Endothelial cell of umbilical vein (primary cell): ENCODE measurements around the gene RASD1. TPM values are rescaled to one million over a fixed set of nuclear protein-coding genes. Genes with fewer than 3 reads are reported as not detected.

Source experiments
- BruUV-seq: library from RNA; stranded (reverse); fragments of 400-500 nt; replicated peaks from 2 replicates; lab custom pipeline; 2021; lab: Mats Ljungman, UMichigan
- CTCF ChIA-PET: fragments of 300-600, 350-600 bp; sonication (Branson Sonifier 250); formaldehyde crosslinking; loops from one replicate; lab custom pipeline; 2021; ENCODE audit warnings: antibody characterized with exemption, inconsistent platforms; lab: Charles Lee
- POLR2A ChIA-PET: fragments of 300-600, 350-600 bp; sonication (Branson Sonifier 250); formaldehyde crosslinking; loops from one replicate; lab custom pipeline; 2021; ENCODE audit warnings: antibody characterized with exemption, inconsistent platforms; lab: Charles Lee
- DNase-seq: peaks from one replicate; pipeline ENCODE4 v3.0.0-alpha.2; 2011; ENCODE audit warnings: low read depth, low spot score
- FAIRE-seq: peaks from 2 replicates; lab custom pipeline; 2011; peaks lifted over from hg19 to GRCh38; lab: Jason Lieb, UNC
- H2AFZ ChIP-seq: 2 replicates; pipeline ENCODE4 v1.6.0; 2012; ENCODE audit warnings: low read depth, low read length, control low read depth, inconsistent platforms
- H3K27ac ChIP-seq: 2 replicates; pipeline ENCODE4 v1.5.1; 2011; ENCODE audit warnings: low read depth, mild to moderate bottlenecking, control low read depth, low read length, moderate library complexity; ENCODE audit not compliant: insufficient read depth
- H3K27me3 ChIP-seq, 2 experiments: 2 replicates each; pipeline versions ENCODE4 v1.6.0 to v1.6.1; 2011; ENCODE audit warnings: low read length in 2 of 2, mixed read lengths in 1 of 2; ENCODE audit not compliant: control insufficient read depth in 2 of 2, insufficient read depth in 2 of 2
- H3K36me3 ChIP-seq, 2 experiments: 2 replicates in 1 of 2; 3 replicates in 1 of 2; pipeline ENCODE4 v1.5.1; 2011; ENCODE audit warnings: low read length in 2 of 2, mild to moderate bottlenecking in 1 of 2, moderate library complexity in 1 of 2; ENCODE audit not compliant: control insufficient read depth in 2 of 2, insufficient read depth in 2 of 2; ENCODE audit errors: extremely low read depth in 1 of 2
- H3K4me1 ChIP-seq: 3 replicates; pipeline ENCODE4 v1.5.1; 2011; ENCODE audit warnings: mild to moderate bottlenecking, low read length; ENCODE audit not compliant: control insufficient read depth, insufficient read depth; ENCODE audit errors: extremely low read depth
- H3K4me2 ChIP-seq: 2 replicates; pipeline ENCODE4 v1.6.1; 2011; ENCODE audit warnings: low read length, control low read depth, mixed read lengths; ENCODE audit not compliant: insufficient read depth
- H3K4me3 ChIP-seq, 3 experiments: fragments of 200-600 bp in 1 of 3; sonication (generic), shearing (Covaris generic) in 1 of 3; replicated peaks in 1 of 3; 2 replicates each; pipeline ENCODE4 v1.5.1; 2011 to 2016; ENCODE audit warnings: control low read depth in 3 of 3, low read length in 3 of 3, mild to moderate bottlenecking in 2 of 3, inconsistent platforms in 1 of 3, low read depth in 1 of 3, moderate library complexity in 1 of 3; ENCODE audit not compliant: insufficient read depth in 1 of 3
- H3K79me2 ChIP-seq: 2 replicates; pipeline ENCODE4 v1.6.0; 2012; ENCODE audit warnings: low read length, inconsistent platforms; ENCODE audit not compliant: control insufficient read depth, insufficient read depth
- H3K9ac ChIP-seq: replicated peaks from 2 replicates; pipeline ENCODE3; 2011; ENCODE audit warnings: low read length, control low read depth; ENCODE audit not compliant: insufficient read depth; ENCODE audit errors: extremely low read depth
- H3K9me1 ChIP-seq: replicated peaks from 3 replicates; pipeline ENCODE4 v1.6.0; 2011; ENCODE audit warnings: mild to moderate bottlenecking, low read length; ENCODE audit not compliant: control insufficient read depth, insufficient read depth; ENCODE audit errors: extremely low read depth
- H3K9me3 ChIP-seq: replicated peaks from 2 replicates; pipeline ENCODE4 v1.5.1; 2012; ENCODE audit warnings: low read length, inconsistent platforms; ENCODE audit not compliant: control insufficient read depth, insufficient read depth
- H4K20me1 ChIP-seq: replicated peaks from 2 replicates; pipeline ENCODE3; 2011; ENCODE audit warnings: mild to moderate bottlenecking, low read length; ENCODE audit not compliant: control insufficient read depth, insufficient read depth; ENCODE audit errors: extremely low read depth
- EZH2 ChIP-seq: IDR thresholded peaks from 2 replicates; pipeline ENCODE4 v1.6.1; 2012; ENCODE audit warnings: borderline replicate concordance, low read depth, mild to moderate bottlenecking, moderate library complexity, low read length, inconsistent platforms; ENCODE audit not compliant: severe bottlenecking
- FOS ChIP-seq: IDR thresholded peaks from 2 replicates; pipeline ENCODE4 v1.6.1; 2011; ENCODE audit warnings: mild to moderate bottlenecking, low read length, moderate library complexity, borderline replicate concordance; ENCODE audit not compliant: insufficient read depth
- GATA2 ChIP-seq: IDR thresholded peaks from 2 replicates; pipeline ENCODE4 v1.7.0; 2011; ENCODE audit warnings: low read depth, mild to moderate bottlenecking, moderate library complexity, mixed read lengths, low read length; ENCODE audit not compliant: insufficient read length, insufficient read depth
- JUN ChIP-seq: IDR thresholded peaks from 2 replicates; pipeline ENCODE4 v1.6.1; 2011; ENCODE audit warnings: borderline replicate concordance, low read depth; ENCODE audit not compliant: insufficient read length, insufficient read depth
- MYC ChIP-seq: IDR thresholded peaks from one replicate; pipeline ENCODE4 v1.6.1; 2011; ENCODE audit warnings: mild to moderate bottlenecking, low read depth, low read length
- POLR2A ChIP-seq: IDR thresholded peaks from 2 replicates; pipeline ENCODE4 v1.6.1; 2012; ENCODE audit warnings: low read depth, mild to moderate bottlenecking, control low read depth, low read length
- POLR2AphosphoS5 ChIP-seq: IDR thresholded peaks from 2 replicates; pipeline ENCODE4 v1.6.1; 2012; ENCODE audit warnings: low read depth, mild to moderate bottlenecking, control low read depth, low read length, moderate library complexity; ENCODE audit not compliant: insufficient read depth
- dilution Hi-C: fragments of 300-500 bp; cut with MboI; formaldehyde crosslinking; loops from one replicate; pipeline ENCODE4 v1.15.0; 2019; ENCODE audit warnings: low sequenced_read_pairs; ENCODE audit not compliant: extremely low pct_ligation_motif_present
- intact Hi-C: fragments of 100-400 bp; cut with micrococcal nuclease; formaldehyde crosslinking; loops from one replicate; pipeline ENCODE4 v1.10.0; 2022
- polyA plus RNA-seq, 4 experiments: library from polyadenylated mRNA; depleted of rRNA in 3 of 4; stranded (reverse) in 3 of 4; unstranded in 1 of 4; fragments of >200 nt; gene quantifications; 2 replicates each; pipeline versions ENCODE4 v1.2.1 to v1.2.3, GENCODE V29; 2011 to 2012; ENCODE audit warnings: missing spikeins in 1 of 4
- total RNA-seq: library from RNA; stranded (reverse); gene quantifications from 2 replicates; pipeline ENCODE4 v1.2.3, GENCODE V29; 2021
- TF ChIP-seq, protein P1 (sequence below), 2 donors: IDR thresholded peaks; 1 replicate in 1 of 2; 2 replicates in 1 of 2; pipeline ENCODE4 v1.5.1; 2011; ENCODE audit warnings: low read length in 2 of 2, mild to moderate bottlenecking in 2 of 2, moderate library complexity in 2 of 2, control low read depth in 1 of 2, inconsistent platforms in 1 of 2, low read depth in 1 of 2; ENCODE audit not compliant: insufficient read depth in 1 of 2; ENCODE audit errors: extremely low read depth in 1 of 2
- TF ChIP-seq, protein P2 (sequence below): IDR thresholded peaks from 2 replicates; pipeline ENCODE4 v1.6.1; 2011; ENCODE audit not compliant: insufficient read depth, insufficient read length

The RASD1 gene
- total and polyA plus RNA-seq, 2 donors (not counting 3 experiments of a cell fraction or from before 2014, with no cell fraction given) = 4.2 to 15.7 TPM

DNA sequence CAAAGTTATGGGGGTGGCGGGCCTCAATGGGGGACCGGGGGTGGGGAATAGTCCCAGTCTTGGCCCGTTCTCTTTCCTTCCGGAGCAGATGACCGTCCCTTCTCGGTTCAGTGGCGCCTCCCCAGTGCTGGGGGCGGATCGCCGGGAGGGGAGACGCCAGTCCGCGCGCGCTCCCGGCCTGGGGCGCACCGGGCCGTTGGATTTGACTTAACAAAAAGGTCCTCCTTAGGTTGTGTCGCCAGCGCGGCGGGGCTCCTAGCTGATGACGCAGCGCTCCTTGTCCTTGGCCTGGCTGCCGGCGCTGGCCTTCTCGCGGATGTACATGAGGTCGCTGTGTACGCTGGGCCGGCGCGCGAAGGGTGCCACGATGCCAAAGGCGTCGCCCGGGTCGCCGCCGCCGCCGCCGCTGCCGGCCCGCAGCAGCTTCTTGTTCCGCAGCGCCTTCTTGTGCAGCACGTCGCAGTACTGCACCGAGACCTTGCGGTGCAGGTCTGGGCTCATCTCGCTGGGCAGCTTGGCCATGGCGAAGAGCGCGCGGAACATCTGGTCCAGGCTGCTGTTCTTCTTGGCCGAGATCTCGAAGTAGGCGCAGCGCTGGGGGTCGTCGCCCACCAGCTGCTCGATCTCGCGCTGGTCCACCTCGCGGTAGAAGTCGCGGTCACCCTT, 1.2 kb downstream of the RASD1 start:
- FAIRE-seq = peak; percentile 43
- H3K4me2 ChIP-seq = peak overlapping the region; percentile 76

More for the DNA sequence above, 1.2 kb downstream of the RASD1 start:
- no peaks in the 10 kb centered on the region for H3K9me1 ChIP-seq
- peak overlapping the region; percentile 48 for H3K9ac ChIP-seq
- no peaks in the 10 kb centered on the region for H3K79me2 ChIP-seq
- H4K20me1 ChIP-seq = no peaks in the 10 kb centered on the region
- CTCF ChIA-PET = interaction anchor here (0.6 to 3.1 kb wide), 8 partner anchors 11 to 146 kb away, joined by 3 to 84 read pairs (median 24); no protein-coding TSS in a partner anchor
- H3K4me3 ChIP-seq = peak overlapping the region; percentile 15 to 53 (median 39)
- DNase-seq = peak; percentile 64
- POLR2A ChIA-PET = interaction anchor here (2.7 kb wide), 1 partner anchor 49 kb away, joined by 9 read pairs; no protein-coding TSS in a partner anchor
- dilution Hi-C loops (no loop called here), intact Hi-C loops (loop anchor here (1.0 to 10.0 kb wide), 3 partner anchors 19 to 420 kb away; partner anchors contain the start of gene MED9)
- BruUV-seq = TSS peak; percentile 36
- peaks cover 13% of the 10 kb centered on the region for H3K4me1 ChIP-seq
- H2AFZ ChIP-seq = peak overlapping the region; percentile 24
- H3K27ac ChIP-seq = no peak overlapping the region
- H3K36me3 ChIP-seq = peaks cover 5 to 8% of the 10 kb centered on the region in 2 experiments
- TF ChIP-seq JUN (no peak), FOS (no peak), POLR2AphosphoS5 (no peak), MYC (no peak), GATA2 (no peak), EZH2 (no peak), POLR2A (no peak)
- TF ChIP-seq, protein P1, sequence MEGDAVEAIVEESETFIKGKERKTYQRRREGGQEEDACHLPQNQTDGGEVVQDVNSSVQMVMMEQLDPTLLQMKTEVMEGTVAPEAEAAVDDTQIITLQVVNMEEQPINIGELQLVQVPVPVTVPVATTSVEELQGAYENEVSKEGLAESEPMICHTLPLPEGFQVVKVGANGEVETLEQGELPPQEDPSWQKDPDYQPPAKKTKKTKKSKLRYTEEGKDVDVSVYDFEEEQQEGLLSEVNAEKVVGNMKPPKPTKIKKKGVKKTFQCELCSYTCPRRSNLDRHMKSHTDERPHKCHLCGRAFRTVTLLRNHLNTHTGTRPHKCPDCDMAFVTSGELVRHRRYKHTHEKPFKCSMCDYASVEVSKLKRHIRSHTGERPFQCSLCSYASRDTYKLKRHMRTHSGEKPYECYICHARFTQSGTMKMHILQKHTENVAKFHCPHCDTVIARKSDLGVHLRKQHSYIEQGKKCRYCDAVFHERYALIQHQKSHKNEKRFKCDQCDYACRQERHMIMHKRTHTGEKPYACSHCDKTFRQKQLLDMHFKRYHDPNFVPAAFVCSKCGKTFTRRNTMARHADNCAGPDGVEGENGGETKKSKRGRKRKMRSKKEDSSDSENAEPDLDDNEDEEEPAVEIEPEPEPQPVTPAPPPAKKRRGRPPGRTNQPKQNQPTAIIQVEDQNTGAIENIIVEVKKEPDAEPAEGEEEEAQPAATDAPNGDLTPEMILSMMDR (IDR thresholded peaks at IDR 0.05; ENCODE audit: extremely low read depth in 1 of 2, insufficient read depth in 1 of 2, low read depth in 1 of 2, low read length in 2 of 2) = no peak
- TF ChIP-seq, protein P2, sequence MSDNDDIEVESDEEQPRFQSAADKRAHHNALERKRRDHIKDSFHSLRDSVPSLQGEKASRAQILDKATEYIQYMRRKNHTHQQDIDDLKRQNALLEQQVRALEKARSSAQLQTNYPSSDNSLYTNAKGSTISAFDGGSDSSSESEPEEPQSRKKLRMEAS = no peak
- no peaks in the 10 kb centered on the region for H3K27me3 ChIP-seq
- no peaks in the 10 kb centered on the region for H3K9me3 ChIP-seq
